CD4-positive, alpha-beta T cell treated with Interleukin-17A for 4 hours (primary cell): ENCODE results near the gene LPIN1.

ENCODE experiments used
- DNase-seq: peaks from one replicate; pipeline ENCODE4 v3.0.0-alpha.2; 2020; ENCODE audit warnings: mixed read lengths

Gene LPIN1, protein sequence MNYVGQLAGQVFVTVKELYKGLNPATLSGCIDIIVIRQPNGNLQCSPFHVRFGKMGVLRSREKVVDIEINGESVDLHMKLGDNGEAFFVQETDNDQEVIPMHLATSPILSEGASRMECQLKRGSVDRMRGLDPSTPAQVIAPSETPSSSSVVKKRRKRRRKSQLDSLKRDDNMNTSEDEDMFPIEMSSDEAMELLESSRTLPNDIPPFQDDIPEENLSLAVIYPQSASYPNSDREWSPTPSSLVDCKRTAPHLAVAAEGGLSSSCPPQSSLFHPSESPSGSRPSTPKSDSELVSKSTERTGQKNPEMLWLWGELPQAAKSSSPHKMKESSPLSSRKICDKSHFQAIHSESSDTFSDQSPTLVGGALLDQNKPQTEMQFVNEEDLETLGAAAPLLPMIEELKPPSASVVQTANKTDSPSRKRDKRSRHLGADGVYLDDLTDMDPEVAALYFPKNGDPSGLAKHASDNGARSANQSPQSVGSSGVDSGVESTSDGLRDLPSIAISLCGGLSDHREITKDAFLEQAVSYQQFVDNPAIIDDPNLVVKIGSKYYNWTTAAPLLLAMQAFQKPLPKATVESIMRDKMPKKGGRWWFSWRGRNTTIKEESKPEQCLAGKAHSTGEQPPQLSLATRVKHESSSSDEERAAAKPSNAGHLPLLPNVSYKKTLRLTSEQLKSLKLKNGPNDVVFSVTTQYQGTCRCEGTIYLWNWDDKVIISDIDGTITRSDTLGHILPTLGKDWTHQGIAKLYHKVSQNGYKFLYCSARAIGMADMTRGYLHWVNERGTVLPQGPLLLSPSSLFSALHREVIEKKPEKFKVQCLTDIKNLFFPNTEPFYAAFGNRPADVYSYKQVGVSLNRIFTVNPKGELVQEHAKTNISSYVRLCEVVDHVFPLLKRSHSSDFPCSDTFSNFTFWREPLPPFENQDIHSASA

DNA sequence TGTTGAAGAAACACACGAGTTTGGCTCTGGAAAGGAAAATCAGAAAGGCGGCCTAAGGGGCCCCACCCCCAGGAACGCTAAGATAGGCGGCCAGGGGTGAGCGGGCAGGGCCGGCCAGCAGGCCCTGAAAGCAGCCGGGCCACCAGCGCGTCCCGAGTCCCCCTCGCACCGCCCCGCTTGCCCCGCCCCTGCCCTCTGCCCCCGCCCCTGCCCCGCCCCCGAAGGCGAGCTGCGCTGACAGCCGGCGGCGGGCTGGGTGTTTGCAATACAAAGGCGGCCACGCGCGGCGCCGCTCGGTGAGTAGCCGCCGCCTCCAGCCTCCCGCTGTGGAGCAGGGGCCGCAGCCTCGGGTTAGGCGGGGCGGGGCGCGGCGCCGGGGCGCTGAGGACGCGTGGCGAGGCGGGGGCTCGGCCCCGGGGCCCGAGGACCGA is at the start of gene LPIN1:
Gene LPIN1, plus strand, starts transcription at position 257 of the 431 bp plus-strand sequence. CDS start 18,910 bp downstream, outside the sequence.
- peak; percentile 93 for DNase-seq

DNA sequence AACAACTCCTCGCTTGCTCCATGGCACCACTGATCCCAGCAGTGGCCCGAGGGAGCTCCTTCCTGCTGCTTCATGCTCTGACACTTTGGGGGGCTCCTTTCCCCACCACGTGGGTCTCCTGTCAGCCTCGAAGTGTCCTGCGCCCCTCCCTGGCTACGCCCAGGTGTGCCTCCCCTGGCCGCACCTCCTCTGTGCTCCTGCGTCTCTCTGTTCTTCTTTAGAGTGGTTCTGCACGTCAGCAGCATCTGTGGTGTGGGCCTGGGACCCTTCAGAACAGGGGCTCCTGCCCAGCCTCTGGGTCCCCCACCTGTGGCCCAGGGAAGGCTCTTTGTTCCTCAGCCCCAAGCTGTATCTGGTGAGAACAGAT is 49.7 kb upstream of the LPIN1 start:
- no peak for DNase-seq

- no peak for DNase-seq
Observed at GRCh38 chr2:11697103-11697871, 49.1 kb upstream of the LPIN1 start.

DNA sequence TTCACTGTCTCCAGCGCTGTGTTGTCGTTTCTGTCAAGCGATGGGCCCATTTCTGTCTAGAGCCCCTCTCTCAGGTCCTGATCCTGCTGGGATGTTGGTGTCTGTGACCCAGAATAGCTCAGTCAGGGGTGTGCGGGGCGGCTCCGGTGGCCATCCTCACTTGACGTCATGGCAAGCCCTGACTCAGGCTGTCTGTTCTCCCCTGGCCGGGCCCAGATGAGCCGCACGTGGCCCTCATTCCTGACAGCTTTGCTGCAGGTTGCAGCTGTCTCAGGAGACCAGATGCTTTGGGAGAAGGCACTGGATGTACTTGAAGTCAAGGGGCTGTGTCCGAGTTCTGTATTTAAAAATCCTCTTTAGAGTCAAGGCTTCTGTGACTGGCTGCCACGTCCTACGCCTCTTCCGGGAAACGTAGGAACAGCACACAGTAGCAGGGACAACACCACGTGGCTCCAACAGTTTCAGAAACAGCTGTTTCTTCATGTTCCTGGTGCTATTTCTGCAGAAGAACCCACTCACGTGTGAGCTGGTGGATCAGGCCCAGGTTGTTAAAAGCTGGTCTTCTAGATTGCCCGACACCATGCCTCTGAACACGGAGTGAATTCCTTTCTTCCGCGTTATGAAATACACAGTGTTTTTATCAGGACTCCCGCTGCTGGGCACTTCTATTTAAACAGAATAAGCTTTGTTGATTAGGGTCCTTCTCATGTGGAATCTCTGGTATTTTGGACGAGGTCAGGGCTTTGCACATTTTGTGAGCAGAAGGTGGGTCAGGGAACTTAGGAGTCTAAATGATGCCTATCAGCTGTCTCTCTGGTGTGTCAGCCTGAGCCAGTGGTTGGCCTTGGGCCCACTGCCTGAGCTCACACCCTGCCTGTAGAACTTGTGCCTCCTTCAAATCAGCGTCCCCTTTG is 48.2 kb upstream of the LPIN1 start:
- no peak for DNase-seq

DNA sequence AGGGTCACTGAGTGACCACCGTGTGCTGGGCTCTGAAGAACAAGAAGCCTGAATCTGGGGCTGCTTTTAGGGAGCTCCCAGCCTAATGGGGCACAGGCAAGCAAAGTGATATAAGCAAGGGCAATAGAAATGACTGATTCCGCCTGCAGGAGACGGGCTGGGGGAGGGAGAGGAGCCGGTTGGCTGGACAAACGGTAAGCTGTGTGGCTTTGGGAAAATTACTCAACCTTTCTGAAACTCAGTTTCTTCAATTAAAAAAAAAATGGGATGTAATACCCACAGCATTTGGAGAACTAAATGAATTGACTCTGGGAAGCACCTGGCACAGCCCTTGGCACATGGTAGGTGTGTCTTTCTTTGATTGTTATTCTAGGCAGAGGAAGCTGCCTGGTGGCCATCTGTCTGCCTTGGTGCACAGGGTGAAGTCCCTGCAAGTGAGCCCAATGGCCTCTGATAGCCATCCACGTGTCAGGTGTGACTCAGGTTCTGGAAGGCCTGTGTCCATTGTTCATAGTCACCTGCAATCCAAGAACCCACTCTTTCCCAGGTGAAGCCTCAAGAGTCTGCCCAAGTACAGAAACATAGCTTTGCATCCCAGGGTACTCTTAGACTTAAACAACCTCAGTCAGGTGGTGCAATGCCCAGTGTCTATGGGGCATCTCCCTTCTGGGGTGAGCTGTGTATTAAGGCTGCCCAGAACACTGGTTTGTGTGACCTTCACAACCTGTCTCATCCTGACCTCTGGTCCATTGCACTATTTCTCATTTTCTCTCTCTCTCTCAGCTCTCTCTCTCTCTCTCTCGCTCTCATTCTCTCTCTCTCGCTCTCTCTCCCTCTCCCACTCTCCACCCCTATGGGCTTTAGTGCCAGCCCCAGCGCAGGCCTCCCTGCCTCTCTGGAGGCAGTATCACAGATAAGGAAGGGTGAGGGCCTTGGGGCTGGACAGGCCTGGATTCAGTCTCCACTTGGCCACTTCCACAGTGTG is 46.5 kb upstream of the LPIN1 start:
- DNase-seq: no peak

- no peak for DNase-seq
Observed at GRCh38 chr2:11701206-11701605, 45.2 kb upstream of the LPIN1 start.

GRCh38 chr2:11701751-11702301 is 44.6 kb upstream of the LPIN1 start:
- no peak for DNase-seq

DNA sequence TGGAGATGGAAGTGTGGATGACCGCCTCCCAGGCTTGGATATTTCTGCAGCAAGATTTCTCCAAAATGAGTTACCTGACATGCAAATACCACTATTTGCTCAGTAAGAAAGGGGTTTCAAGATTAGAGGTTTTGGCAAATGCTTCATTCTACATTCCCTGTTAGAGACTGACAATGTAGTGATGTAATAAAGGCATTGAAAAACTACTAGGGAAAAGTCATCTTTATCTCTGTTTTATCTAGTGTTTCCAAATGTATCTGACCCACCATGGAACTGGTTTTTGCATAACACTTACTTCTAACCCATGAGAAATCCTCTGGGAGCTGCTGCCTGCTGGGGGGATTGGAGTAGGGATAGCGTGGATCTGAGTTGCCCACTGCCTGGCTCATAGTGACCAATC is 43.5 kb upstream of the LPIN1 start:
- DNase-seq: no peak

DNA sequence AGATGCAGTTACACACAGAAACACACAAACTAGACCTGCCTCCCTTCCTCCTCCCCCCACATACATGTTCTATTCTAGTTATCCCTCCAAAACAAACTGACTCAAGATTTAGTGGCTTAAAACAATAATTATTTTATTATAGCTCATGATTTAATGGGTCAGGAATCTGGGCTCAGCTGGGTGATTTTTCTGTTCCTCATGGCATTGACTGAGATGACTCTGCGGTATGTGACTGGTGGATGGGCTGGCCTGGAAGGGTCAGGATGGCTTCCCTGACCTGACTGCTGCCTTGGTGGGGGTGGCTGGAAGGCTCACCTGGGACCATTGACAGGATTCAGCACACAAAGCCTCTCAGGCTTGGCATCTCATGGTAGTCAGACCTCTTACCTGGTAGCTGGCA is 42.7 kb upstream of the LPIN1 start:
- DNase-seq: no peak

GRCh38 chr2:11705063-11705462 is 41.4 kb upstream of the LPIN1 start:
- no peak for DNase-seq

GRCh38 chr2:11705711-11706110 is 40.7 kb upstream of the LPIN1 start:
- no peak for DNase-seq

DNA sequence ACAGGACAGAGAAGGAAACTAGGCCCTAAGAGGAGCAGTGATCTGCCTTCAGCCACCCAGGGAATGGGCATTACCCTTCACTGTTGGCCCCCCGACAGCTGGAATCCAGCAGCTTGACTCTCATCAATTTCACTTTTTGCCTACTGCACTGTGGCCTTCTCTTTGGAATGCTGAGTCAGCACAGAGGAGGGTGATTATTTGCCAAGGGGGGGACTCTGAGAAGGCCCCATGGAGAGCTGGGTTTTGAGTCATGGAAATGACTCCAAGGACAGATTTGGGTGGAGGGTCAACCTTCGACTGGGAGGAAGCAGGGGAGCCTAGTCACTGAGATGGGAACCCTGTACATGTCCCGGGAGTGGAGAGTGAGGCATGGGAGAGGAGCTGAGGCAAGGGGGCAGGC is 38.3 kb upstream of the LPIN1 start:
- DNase-seq: no peak

DNA sequence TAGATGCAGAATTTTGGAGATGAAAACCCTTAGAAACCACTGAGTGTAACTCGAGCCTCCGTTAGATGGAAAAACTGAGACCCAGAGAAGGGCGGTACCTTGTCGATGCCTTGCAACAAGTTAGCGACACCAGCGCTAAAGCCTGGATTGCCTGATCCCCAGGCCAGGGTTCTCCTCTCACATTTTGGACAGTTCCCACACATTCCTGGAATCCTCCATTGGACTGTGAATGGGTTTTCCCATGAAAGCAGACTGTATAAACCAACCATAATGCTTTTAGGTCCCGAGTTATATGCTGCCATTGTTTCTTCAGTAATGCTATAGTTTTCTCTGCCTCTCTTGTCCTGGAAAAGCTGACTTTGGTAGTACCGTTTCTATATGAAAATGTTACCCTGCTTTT is 37.1 kb upstream of the LPIN1 start:
- DNase-seq: no peak

DNA sequence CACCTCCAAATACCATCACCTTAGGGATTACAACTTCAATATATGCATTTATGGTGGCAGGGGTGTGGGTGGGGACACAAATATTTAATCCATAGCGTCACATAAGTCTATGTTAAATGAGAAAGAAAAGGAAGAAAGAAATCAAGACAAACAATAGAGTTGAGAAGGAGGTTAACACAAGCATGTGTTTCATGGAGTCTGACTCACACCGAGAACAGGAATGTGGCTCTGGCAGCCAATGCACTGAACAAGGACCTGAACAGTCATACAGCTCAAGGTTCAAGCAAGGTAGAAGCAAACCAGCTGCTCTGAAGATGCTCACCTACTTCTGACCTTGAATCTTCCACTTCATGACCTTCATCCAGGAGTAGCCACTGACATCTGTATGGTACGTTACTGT is 36.2 kb upstream of the LPIN1 start:
- DNase-seq: no peak

DNA sequence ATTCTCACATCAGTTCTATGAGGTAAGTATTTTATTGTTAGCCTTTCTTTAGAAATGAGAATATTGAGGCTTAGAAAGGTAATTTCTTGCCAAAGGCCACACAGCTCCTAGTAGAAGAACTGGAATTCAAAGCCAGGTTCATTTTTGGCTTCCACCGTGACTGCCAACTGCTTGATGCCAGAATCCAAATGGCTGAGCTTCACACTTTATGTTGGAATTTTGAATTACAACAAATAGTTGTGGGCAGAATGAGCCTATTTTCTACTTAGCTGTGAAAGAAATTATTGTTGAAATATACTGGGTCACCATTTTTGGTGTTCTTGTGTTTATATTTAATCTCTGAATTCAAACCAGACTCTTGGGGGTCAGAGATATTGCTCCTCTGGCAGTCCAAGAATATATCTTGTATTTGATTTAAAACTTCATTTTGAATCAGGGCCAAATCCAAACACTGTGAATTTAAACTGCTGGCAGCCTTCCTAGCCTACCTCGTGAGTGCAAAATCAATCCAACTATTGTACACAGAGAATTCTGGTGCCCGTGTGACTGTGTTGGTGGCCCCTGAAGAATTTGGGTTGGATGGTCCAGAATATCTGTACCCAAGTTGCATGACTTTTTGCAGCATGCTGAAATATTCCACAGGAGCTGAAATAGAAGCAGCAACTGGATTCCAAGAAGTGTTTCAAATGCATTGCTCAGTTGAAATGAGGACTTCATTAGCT is 35.6 kb upstream of the LPIN1 start:
- no peak for DNase-seq

- no peak for DNase-seq
Observed at GRCh38 chr2:11711354-11711716, 35.1 kb upstream of the LPIN1 start.

DNA sequence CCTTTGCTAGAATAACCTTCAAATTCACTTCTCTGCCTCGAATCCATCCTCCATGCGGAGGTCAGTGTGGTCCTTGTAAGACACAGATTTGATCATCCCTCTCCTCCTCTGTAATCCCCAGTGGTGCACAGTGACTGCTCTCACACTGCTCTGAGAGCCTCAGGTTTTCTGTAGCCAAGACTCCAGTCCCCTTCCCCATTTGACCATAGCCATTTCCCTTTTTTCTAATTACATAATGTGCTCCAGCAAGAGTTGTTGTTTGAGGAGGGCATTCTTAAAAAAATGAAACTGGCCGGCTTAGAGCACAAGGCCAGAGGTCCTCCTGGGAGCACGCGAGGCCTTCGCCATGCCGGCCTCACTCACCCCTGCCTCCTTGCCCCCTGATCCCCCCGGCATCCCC is 34.7 kb upstream of the LPIN1 start:
- no peak for DNase-seq

DNA sequence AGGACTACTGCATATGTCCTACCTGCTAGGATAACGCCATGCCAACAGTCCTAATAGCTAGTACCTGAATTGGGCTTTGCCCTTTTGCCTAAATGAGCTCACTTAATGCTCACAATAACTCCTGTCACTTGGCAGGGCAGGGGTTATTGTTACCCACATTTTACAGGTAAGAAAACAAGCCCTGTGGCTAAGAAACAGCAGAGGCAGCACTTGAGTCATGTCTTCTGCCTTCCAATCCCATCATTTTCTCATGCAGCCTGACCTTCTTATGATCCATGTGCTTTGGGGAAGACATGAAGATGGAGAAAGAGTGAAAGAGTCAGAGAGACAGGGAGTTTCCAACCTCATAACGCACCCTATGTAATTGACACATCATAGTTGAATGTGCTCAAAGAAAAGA is 33.6 kb upstream of the LPIN1 start:
- no peak for DNase-seq

DNA sequence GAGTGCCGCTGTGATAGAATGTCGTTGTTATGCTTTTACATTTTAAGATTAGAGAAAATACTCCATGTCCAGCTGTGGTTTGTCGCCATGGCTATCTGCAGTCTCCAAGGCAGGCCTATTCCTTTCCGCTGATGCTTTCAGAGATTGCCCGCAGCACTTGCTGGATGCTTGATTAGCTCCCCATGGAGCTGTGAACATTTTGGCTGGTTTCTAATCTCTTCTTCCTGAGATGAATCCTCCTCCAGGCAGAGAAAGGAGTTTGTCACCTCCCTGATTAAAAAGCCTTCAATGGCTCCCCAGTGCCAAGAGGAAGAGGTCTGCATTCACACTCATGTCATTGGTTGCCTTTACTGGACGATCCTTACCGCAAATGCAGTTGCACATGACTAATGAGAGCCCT is 32.6 kb upstream of the LPIN1 start:
- no peak for DNase-seq
